ENCODE results near the gene ERICH2. TPM values are rescaled to one million over a fixed set of nuclear protein-coding genes. Genes with fewer than 3 reads are reported as not detected.
A peak's percentile ranks its signal among the peaks of the same experiment; 100 is the strongest.

Gene ERICH2
- total RNA-seq, 1 experiment from 2014 or later, result 1.1 TPM

- TF ChIP-seq STAT6 (CRISPR knock-in tag; conservative IDR thresholded peaks at IDR 0.05; ENCODE audit: low read depth), result no peak
- TF ChIP-seq SP1 (CRISPR knock-in tag; conservative IDR thresholded peaks at IDR 0.05), result 0 out of 2 replicates have a peak, but pooled peaks have one; percentile 10
- TF ChIP-seq CDX4 (CRISPR knock-in tag; IDR thresholded peaks at IDR 0.05; ENCODE audit: borderline replicate concordance), result no peak
- no peak for TF ChIP-seq ZNF396 (CRISPR knock-in tag; IDR thresholded peaks at IDR 0.05; ENCODE audit: borderline replicate concordance)
- TF ChIP-seq CTCF (IDR thresholded peaks at IDR 0.05), result peak; percentile 74
These were observed 45.7 kb downstream of the ERICH2 start (continued) for GRCh38 chr2:170815746-170816503.

- TF ChIP-seq SMAD3 (CRISPR knock-in tag; IDR thresholded peaks at IDR 0.05; ENCODE audit: borderline replicate concordance), result no peak
- TF ChIP-seq MAX (CRISPR knock-in tag; IDR thresholded peaks at IDR 0.05), result 0 out of 2 replicates have a peak, but pooled peaks have one; percentile 25
- no peak for TF ChIP-seq ZNF281 (CRISPR knock-in tag; IDR thresholded peaks at IDR 0.05)
- TF ChIP-seq E2F5 (CRISPR knock-in tag; IDR thresholded peaks at IDR 0.05), result no peak
- no peak for TF ChIP-seq CTCF (IDR thresholded peaks at IDR 0.05)
- TF ChIP-seq ZMAT4 (CRISPR knock-in tag; IDR thresholded peaks at IDR 0.05), result no peak
- ATAC-seq, result peak; percentile 1; the same call in 1 of the 2 replicates
- Mint-ChIP-seq H3K4me1 (peaks cover 65% of the 10 kb centered on the region), H3K27ac (no peak within 1 kb of the TSS), H3K4me3 (peak within 1 kb of the TSS; percentile 84), H3K9me3 (no peaks in the 10 kb centered on the region), H3K36me3 (no peaks in the 10 kb centered on the region), H3K27me3 (ENCODE audit: low read depth) (peaks cover 88% of the 10 kb centered on the region)
- peak; percentile 76 for DNase-seq (ENCODE audit: low spot score)
- ChIA-PET CTCF (interaction anchor here (0.7 to 7.0 kb wide), 22 partner anchors 8 to 735 kb away, joined by 3 to 92 read pairs (median 6); partner anchors contain the start of genes ERICH2, GORASP2 and SP5), POLR2A (interaction anchor here (0.7 kb wide), 1 partner anchor 29 kb away, joined by 9 read pairs; no protein-coding TSS in a partner anchor)
These were observed 46.4 kb downstream of the ERICH2 start, which contains the start of gene GAD1 for GRCh38 chr2:170816504-170817092. GAD1 (plus strand) TSS chr2:170816887; CDS start chr2:170818592, 1,705 bp downstream.

Data from WTC11 (cell line).